Lower leg skin (tissue), 3 donors: Measurements from ENCODE around the gene SLC4A2.

Experiments used
- POLR2A ChIP-seq, 2 donors: fragments of 450-650 bp; IDR thresholded peaks; one replicate each; pipeline ENCODE4 v1.6.1; 2016 to 2017; ENCODE audit warnings: antibody characterized with exemption in 2 of 2, mild to moderate bottlenecking in 1 of 2, moderate library complexity in 1 of 2
- TF ChIP-seq, protein P1 (sequence below), 3 donors: fragments of 450-650 bp; IDR thresholded peaks; one replicate each; pipeline ENCODE4 v1.5.1; 2016; ENCODE audit warnings: antibody characterized with exemption in 3 of 3, mild to moderate bottlenecking in 3 of 3, moderate library complexity in 2 of 3

DNA sequence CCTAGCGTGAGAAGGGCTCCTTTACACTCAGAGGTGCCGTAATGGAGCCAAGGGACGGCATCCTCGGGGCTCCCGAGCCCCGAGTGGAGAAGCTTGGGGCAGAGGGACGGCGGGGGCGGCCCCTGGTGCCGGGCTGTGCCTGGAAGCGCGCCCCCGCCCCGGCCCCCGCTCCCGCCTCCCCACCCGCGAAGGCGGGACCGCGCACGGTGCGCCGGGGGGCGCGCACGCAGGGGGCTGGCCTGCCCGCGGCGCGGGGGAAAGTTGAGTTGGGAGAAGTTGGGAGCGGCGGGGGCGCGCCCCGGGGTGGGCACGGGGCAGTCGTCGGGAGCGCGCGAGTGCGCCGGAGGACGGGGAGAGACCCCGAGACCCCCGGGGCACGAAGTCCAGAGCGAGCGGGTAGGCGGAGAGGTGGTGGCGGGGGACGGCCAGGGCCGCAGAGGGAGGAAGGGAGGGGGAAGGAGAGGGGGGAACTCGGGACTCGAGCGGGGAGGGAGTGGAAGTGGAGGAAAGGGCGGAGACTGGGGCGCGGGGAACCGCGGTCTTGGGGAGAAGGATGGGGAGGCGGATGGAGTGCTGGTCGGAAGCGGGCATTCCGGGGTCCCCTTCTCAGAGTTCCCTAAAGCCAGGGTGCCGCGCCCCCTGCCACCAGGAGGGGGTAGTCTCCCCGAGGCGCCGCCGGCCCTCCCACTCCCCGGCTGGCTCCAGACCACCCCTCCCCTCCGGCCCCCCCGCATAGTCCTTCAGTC is at the start of gene SLC4A2:
- TF ChIP-seq, protein P1, sequence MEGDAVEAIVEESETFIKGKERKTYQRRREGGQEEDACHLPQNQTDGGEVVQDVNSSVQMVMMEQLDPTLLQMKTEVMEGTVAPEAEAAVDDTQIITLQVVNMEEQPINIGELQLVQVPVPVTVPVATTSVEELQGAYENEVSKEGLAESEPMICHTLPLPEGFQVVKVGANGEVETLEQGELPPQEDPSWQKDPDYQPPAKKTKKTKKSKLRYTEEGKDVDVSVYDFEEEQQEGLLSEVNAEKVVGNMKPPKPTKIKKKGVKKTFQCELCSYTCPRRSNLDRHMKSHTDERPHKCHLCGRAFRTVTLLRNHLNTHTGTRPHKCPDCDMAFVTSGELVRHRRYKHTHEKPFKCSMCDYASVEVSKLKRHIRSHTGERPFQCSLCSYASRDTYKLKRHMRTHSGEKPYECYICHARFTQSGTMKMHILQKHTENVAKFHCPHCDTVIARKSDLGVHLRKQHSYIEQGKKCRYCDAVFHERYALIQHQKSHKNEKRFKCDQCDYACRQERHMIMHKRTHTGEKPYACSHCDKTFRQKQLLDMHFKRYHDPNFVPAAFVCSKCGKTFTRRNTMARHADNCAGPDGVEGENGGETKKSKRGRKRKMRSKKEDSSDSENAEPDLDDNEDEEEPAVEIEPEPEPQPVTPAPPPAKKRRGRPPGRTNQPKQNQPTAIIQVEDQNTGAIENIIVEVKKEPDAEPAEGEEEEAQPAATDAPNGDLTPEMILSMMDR (IDR thresholded peaks at IDR 0.05): no peak
- TF ChIP-seq POLR2A (IDR thresholded peaks at IDR 0.05): peak in 1 of 2 donors; percentile 39
